Fibroblast of the aortic adventitia (primary cell): ENCODE results near the gene SMDT1. TPM values are rescaled to one million over a fixed set of nuclear protein-coding genes. Genes with fewer than 3 reads are reported as not detected.
"Not testable (repeated sequence)": the region's sequence is repeated elsewhere in the genome, so short reads cannot be mapped to it uniquely, and the experiment has no call there.

ENCODE experiments used
- DNase-seq: peaks from one replicate; pipeline ENCODE4 v3.0.0-alpha.2; 2010; ENCODE audit warnings: low read depth
- H3K4me3 ChIP-seq: 2 replicates; pipeline ENCODE4 v1.5.1; 2011; ENCODE audit warnings: low read depth, mild to moderate bottlenecking, control low read depth, low read length, moderate library complexity
- CTCF ChIP-seq: IDR thresholded peaks from 2 replicates; pipeline ENCODE4 v1.5.1; 2011; ENCODE audit warnings: mild to moderate bottlenecking, low read length, control low read depth, inconsistent platforms; ENCODE audit not compliant: insufficient read depth
- total RNA-seq: library from RNA; depleted of rRNA; stranded (reverse); fragments of >200 nt; gene quantifications from 2 replicates; pipeline ENCODE4 v1.2.3, GENCODE V29; 2012; ENCODE audit warnings: low replicate concordance

Gene SMDT1
- total RNA-seq, 1 donor, result 10.2 TPM

DNA sequence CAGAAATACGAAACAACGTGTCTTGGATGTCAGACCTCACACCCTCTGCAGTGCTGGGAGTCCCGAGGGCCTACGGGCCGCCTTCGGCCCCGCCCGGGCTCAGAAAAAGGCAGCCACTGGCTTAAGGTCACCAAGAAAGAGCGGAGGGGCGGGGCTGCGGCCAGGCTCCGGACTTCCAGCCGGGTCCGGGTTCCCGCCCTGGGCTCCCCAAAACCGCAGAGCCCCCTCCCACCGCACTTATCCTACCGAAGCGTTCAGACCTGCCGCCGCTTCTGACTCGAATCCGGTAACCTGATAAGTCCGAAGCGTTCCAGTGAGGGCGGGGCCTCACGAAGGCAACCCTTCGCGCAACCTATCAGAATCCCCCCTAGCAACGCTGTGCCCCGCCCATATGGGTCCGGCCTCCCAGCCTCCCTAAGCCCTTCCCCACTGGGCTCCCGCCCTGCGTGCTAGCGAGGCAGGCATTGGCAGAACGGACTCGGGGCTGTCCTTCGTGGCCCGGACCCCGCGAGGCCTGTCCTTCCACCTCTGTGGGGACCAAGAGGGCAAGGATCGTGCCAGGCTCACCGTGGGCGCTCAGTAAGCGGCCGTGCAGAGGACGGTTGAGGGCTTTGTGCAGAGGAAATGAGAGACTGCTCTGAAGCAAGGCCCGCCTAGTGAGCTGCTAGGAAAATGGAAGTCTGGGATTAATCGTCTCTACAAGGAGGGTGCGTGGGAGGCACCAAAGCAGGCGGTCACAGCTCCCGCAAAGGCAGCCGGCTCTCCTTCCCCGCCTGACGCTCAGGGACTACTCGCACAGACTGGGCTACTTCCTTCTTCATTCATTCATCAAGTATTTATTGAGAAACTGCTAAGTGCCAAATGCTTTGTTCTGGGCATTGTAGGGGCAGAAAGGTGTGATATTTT lies 8.7 kb upstream of the SMDT1 start, which contains the start of gene NAGA:
Gene NAGA, minus strand, starts transcription at position 296 of the 906 bp plus-strand sequence. CDS start 515 bp downstream, outside the sequence.
- TF ChIP-seq CTCF, result no peak
- DNase-seq, result peak; percentile 92

GRCh38 chr22:42071508-42071907 lies 8.0 kb upstream of the SMDT1 start:
- DNase-seq, H3K4me3 ChIP-seq: not testable (repeated sequence)

More for the DNA sequence above, 8.7 kb upstream of the SMDT1 start, which contains the start of gene NAGA:
- peak within 1 kb of the TSS; percentile 69 for H3K4me3 ChIP-seq

- no peak for DNase-seq
- no peak overlapping the region for H3K4me3 ChIP-seq
- peak; percentile 7 for TF ChIP-seq CTCF
Observed at GRCh38 chr22:42072606-42073330, 6.7 kb upstream of the SMDT1 start.

GRCh38 chr22:42073621-42074041 lies 5.9 kb upstream of the SMDT1 start:
- no peak for TF ChIP-seq CTCF

GRCh38 chr22:42074132-42074811 lies 5.2 kb upstream of the SMDT1 start, which contains the start of gene PHETA2:
PHETA2 (plus strand) TSS chr22:42074248; CDS start chr22:42077294, 3,046 bp downstream.
- peak; percentile 57 for TF ChIP-seq CTCF
- peak; percentile 34 for DNase-seq
- peak within 1 kb of the TSS; percentile 70 for H3K4me3 ChIP-seq

More at GRCh38 chr22:42073621-42074041, 5.9 kb upstream of the SMDT1 start:
- H3K4me3 ChIP-seq, result peak overlapping the region; percentile 70
- DNase-seq, result no peak

DNA sequence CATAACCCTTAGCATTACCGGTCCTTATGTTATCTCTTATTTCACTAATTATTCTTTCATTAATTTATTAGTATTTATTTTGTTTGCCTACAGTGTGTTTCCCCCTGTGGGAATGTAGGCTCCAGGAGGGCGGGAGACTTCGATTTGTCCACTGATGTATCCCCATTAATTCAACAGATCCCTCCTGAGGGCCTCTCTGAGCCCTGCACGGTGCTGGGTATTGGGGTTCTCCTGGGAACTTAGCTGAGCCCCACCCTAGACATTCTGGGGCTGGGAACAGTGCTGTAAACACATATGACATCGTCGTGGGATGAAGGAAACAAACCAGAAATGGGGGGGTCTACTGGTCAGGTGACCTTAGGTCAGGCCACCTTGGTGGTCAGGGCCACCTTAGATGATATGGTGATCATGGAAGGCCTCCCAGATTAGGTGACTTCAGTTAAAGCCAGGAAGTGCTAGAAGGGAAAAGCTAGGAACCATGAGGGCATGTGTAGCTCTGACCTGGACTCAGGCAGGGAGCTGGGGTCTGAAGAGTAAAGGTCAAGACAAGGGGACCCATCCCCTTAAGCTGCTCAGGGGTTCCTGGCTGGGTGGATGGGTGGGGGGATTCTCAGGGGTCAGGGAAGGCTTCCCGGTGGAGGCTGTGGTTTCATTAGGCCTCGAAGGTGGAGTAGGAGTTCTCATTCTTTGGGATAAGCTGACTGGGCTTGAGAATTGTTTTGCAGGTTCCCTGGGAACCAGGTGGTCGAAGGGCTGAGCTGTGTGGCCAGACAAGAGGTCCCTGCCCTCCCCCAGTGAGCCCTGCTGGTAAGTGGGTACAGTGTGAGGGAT lies 4.4 kb upstream of the SMDT1 start:
- TF ChIP-seq CTCF, result no peak
- H3K4me3 ChIP-seq, result peak overlapping the region; percentile 70
- no peak for DNase-seq
